BLaER1 treated with 17β-estradiol and CSF1 and Interleukin-3, amounts not matched to agents 10 nM and 100 nM (cell line): ENCODE measurements around the gene PNPLA8.

ENCODE experiments used
- H3K27ac ChIP-seq, 11 experiments: shearing (Covaris generic); formaldehyde crosslinking; 2 replicates each; pipeline ENCODE4 v1.8.1; 2022
- H3K27me3 ChIP-seq, 11 experiments: shearing (Covaris generic); formaldehyde crosslinking; 2 replicates each; pipeline ENCODE4 v1.8.1; 2022
- H3K36me3 ChIP-seq, 11 experiments: shearing (Covaris generic); formaldehyde crosslinking; 2 replicates each; pipeline ENCODE4 v1.8.1; 2022
- H3K4me1 ChIP-seq, 10 experiments: shearing (Covaris generic); formaldehyde crosslinking; 2 replicates each; pipeline ENCODE4 v1.8.1; 2022
- H3K4me2 ChIP-seq, 11 experiments: shearing (Covaris generic); formaldehyde crosslinking; 2 replicates each; pipeline ENCODE4 v1.8.1; 2022
- H3K4me3 ChIP-seq, 10 experiments: shearing (Covaris generic); formaldehyde crosslinking; 2 replicates each; pipeline ENCODE4 v1.8.1; 2022
- H3K9ac ChIP-seq, 11 experiments: shearing (Covaris generic); formaldehyde crosslinking; 2 replicates each; pipeline ENCODE4 v1.8.1; 2022
- H3K9me3 ChIP-seq, 11 experiments: shearing (Covaris generic); formaldehyde crosslinking; replicated peaks in 1 of 11; 2 replicates each; pipeline ENCODE4 v1.8.1; 2022
- H4K20me1 ChIP-seq, 11 experiments: shearing (Covaris generic); formaldehyde crosslinking; 2 replicates each; pipeline ENCODE4 v1.8.1; 2022
- Cebpa-rat ChIP-seq, 11 experiments: shearing (Covaris generic); IDR thresholded peaks; 2 replicates each; pipeline ENCODE4 v1.8.1; 2022

The PNPLA8 gene

GRCh38 chr7:108537229-108537628, 11.3 kb upstream of the PNPLA8 start:
- H3K4me1 ChIP-seq, result peaks cover 0 to 12% (median 1%) of the 10 kb centered on the region in 10 experiments; a peak in 4 of 20 replicates
- no peak overlapping the region for H3K9ac ChIP-seq
- no peak overlapping the region for H3K27ac ChIP-seq
- H4K20me1 ChIP-seq, result no peaks in the 10 kb centered on the region
- H3K4me3 ChIP-seq, result no peak overlapping the region
- TF ChIP-seq Cebpa-rat (IDR thresholded peaks at IDR 0.05), result no peak
- no peak overlapping the region for H3K4me2 ChIP-seq
- no peaks in the 10 kb centered on the region for H3K36me3 ChIP-seq
- peaks cover 0 to 16% (median 4%) of the 10 kb centered on the region in 11 experiments; a peak in 7 of 22 replicates for H3K9me3 ChIP-seq
- H3K27me3 ChIP-seq, result no peaks in the 10 kb centered on the region

GRCh38 chr7:108535744-108536143, 9.8 kb upstream of the PNPLA8 start:
- H3K27me3 ChIP-seq, result no peaks in the 10 kb centered on the region
- H3K36me3 ChIP-seq, result no peaks in the 10 kb centered on the region
- H3K27ac ChIP-seq, result peak overlapping the region in 1 of 11 experiments; percentile 40; a peak in 1 of 22 replicates
- no peak overlapping the region for H3K9ac ChIP-seq
- no peaks in the 10 kb centered on the region for H4K20me1 ChIP-seq
- H3K4me2 ChIP-seq, result peak overlapping the region in 2 of 11 experiments; percentile 1 to 37; a peak in 3 of 22 replicates
- no peak for TF ChIP-seq Cebpa-rat (IDR thresholded peaks at IDR 0.05)
- no peak overlapping the region for H3K4me3 ChIP-seq
- H3K9me3 ChIP-seq, result peaks cover 0 to 16% (median 4%) of the 10 kb centered on the region in 11 experiments; a peak in 7 of 22 replicates
- H3K4me1 ChIP-seq, result peaks cover 0 to 12% (median 1%) of the 10 kb centered on the region in 10 experiments; a peak in 4 of 20 replicates

- no peaks in the 10 kb centered on the region for H3K36me3 ChIP-seq
- peak overlapping the region in 3 of 11 experiments; percentile 1 to 37 (median 36); a peak in 4 of 22 replicates for H3K4me2 ChIP-seq
- peaks cover 0 to 12% (median 1%) of the 10 kb centered on the region in 10 experiments; a peak in 4 of 20 replicates for H3K4me1 ChIP-seq
- no peaks in the 10 kb centered on the region for H3K27me3 ChIP-seq
- TF ChIP-seq Cebpa-rat (IDR thresholded peaks at IDR 0.05), result no peak
- H3K27ac ChIP-seq, result peak overlapping the region in 1 of 11 experiments; percentile 40; a peak in 1 of 22 replicates
- no peaks in the 10 kb centered on the region for H4K20me1 ChIP-seq
- no peak overlapping the region for H3K4me3 ChIP-seq
- peaks cover 0 to 16% (median 4%) of the 10 kb centered on the region in 11 experiments; a peak in 7 of 22 replicates for H3K9me3 ChIP-seq
- H3K9ac ChIP-seq, result no peak overlapping the region
These were observed 9.3 kb upstream of the PNPLA8 start for GRCh38 chr7:108535257-108535656.

- Histone ChIP-seq H3K4me1 (peaks cover 0 to 12% (median 1%) of the 10 kb centered on the region in 10 experiments; a peak in 4 of 20 replicates), H3K4me3 (no peak overlapping the region), H3K9ac (no peak overlapping the region), H3K27me3 (no peaks in the 10 kb centered on the region), H4K20me1 (no peaks in the 10 kb centered on the region), H3K36me3 (no peaks in the 10 kb centered on the region), H3K4me2 (no peak overlapping the region), H3K27ac (no peak overlapping the region), H3K9me3 (peaks cover 0 to 16% (median 4%) of the 10 kb centered on the region in 11 experiments; a peak in 6 of 22 replicates)
- no peak for TF ChIP-seq Cebpa-rat (IDR thresholded peaks at IDR 0.05)
These were observed 7.8 kb upstream of the PNPLA8 start for GRCh38 chr7:108533712-108534111.

GRCh38 chr7:108529341-108529740, 3.4 kb upstream of the PNPLA8 start:
- H4K20me1 ChIP-seq, result peaks cover 0 to 9% (median 0%) of the 10 kb centered on the region in 11 experiments; a peak in 2 of 22 replicates
- no peaks in the 10 kb centered on the region for H3K36me3 ChIP-seq
- H3K4me3 ChIP-seq, result no peak overlapping the region
- H3K27ac ChIP-seq, result no peak overlapping the region
- H3K27me3 ChIP-seq, result no peaks in the 10 kb centered on the region
- H3K9me3 ChIP-seq, result peaks cover 0 to 4% (median 0%) of the 10 kb centered on the region in 11 experiments; a peak in 5 of 22 replicates
- no peak for TF ChIP-seq Cebpa-rat (IDR thresholded peaks at IDR 0.05)
- H3K4me2 ChIP-seq, result no peak overlapping the region
- no peak overlapping the region for H3K9ac ChIP-seq
- peaks cover 9 to 18% (median 14%) of the 10 kb centered on the region in 10 experiments for H3K4me1 ChIP-seq

- Histone ChIP-seq H3K9me3 (no peaks in the 10 kb centered on the region), H3K4me1 (peaks cover 18 to 29% (median 24%) of the 10 kb centered on the region in 10 experiments), H4K20me1 (peaks cover 0 to 19% (median 0%) of the 10 kb centered on the region in 11 experiments; a peak in 5 of 22 replicates), H3K27ac (no peak overlapping the region), H3K36me3 (no peaks in the 10 kb centered on the region), H3K4me3 (no peak overlapping the region), H3K27me3 (no peaks in the 10 kb centered on the region), H3K9ac (no peak overlapping the region), H3K4me2 (no peak overlapping the region)
- no peak for TF ChIP-seq Cebpa-rat (IDR thresholded peaks at IDR 0.05)
These were observed 2.3 kb upstream of the PNPLA8 start for GRCh38 chr7:108528183-108528712.

GRCh38 chr7:108526768-108527017, 758 bp upstream of the PNPLA8 start:
- H3K9ac ChIP-seq, result peak overlapping the region; percentile 84 to 92 (median 89)
- no peaks in the 10 kb centered on the region for H3K27me3 ChIP-seq
- H3K36me3 ChIP-seq, result peaks cover 0 to 8% (median 0%) of the 10 kb centered on the region in 11 experiments; a peak in 2 of 22 replicates
- peak overlapping the region; percentile 75 to 89 (median 80) for H3K4me3 ChIP-seq
- peak overlapping the region; percentile 82 to 94 (median 88) for H3K27ac ChIP-seq
- no peak for TF ChIP-seq Cebpa-rat (IDR thresholded peaks at IDR 0.05)
- peak overlapping the region; percentile 74 to 87 (median 77) for H3K4me2 ChIP-seq
- H4K20me1 ChIP-seq, result peaks cover 0 to 22% (median 0%) of the 10 kb centered on the region in 11 experiments; a peak in 5 of 22 replicates
- H3K4me1 ChIP-seq, result peaks cover 24 to 39% (median 29%) of the 10 kb centered on the region in 10 experiments
- H3K9me3 ChIP-seq, result no peaks in the 10 kb centered on the region

GRCh38 chr7:108525327-108525984, 479 bp downstream of the PNPLA8 start:
- no peaks in the 10 kb centered on the region for H3K27me3 ChIP-seq
- peak overlapping the region; percentile 84 to 93 (median 89) for H3K9ac ChIP-seq
- H3K4me2 ChIP-seq, result peak overlapping the region; percentile 69 to 96 (median 88)
- H3K4me1 ChIP-seq, result peaks cover 24 to 49% (median 29%) of the 10 kb centered on the region in 10 experiments
- H3K9me3 ChIP-seq, result no peaks in the 10 kb centered on the region
- peaks cover 0 to 18% (median 3%) of the 10 kb centered on the region in 11 experiments; a peak in 5 of 22 replicates for H3K36me3 ChIP-seq
- H3K27ac ChIP-seq, result peak overlapping the region; percentile 82 to 94 (median 88)
- H4K20me1 ChIP-seq, result peaks cover 0 to 29% (median 0%) of the 10 kb centered on the region in 11 experiments; a peak in 5 of 22 replicates
- TF ChIP-seq Cebpa-rat (IDR thresholded peaks at IDR 0.05), result no peak
- H3K4me3 ChIP-seq, result peak overlapping the region; percentile 75 to 89 (median 80)

- peaks cover 25 to 60% (median 30%) of the 10 kb centered on the region in 10 experiments for H3K4me1 ChIP-seq
- no peak overlapping the region; a peak in 1 of 20 replicates for H3K4me3 ChIP-seq
- peak overlapping the region in 5 of 11 experiments; percentile 4 to 96 (median 89); a peak in 9 of 22 replicates for H3K4me2 ChIP-seq
- H3K36me3 ChIP-seq, result peaks cover 9 to 38% (median 22%) of the 10 kb centered on the region in 11 experiments
- H3K27ac ChIP-seq, result no peak overlapping the region
- peak overlapping the region in 2 of 11 experiments; percentile 92 to 93; a peak in 2 of 22 replicates for H3K9ac ChIP-seq
- H3K27me3 ChIP-seq, result no peaks in the 10 kb centered on the region
- H4K20me1 ChIP-seq, result peaks cover 0 to 32% (median 4%) of the 10 kb centered on the region in 11 experiments; a peak in 6 of 22 replicates
- H3K9me3 ChIP-seq, result peaks cover 0 to 7% (median 5%) of the 10 kb centered on the region in 11 experiments; a peak in 14 of 22 replicates
- TF ChIP-seq Cebpa-rat (IDR thresholded peaks at IDR 0.05), result no peak
These were observed 3.2 kb downstream of the PNPLA8 start for GRCh38 chr7:108522780-108523179.
